DMS79 (cell line): ENCODE data around the gene NTM.
A peak's percentile ranks its signal among the peaks of the same experiment; 100 is the strongest.

Experiments
- DNase-seq: peaks from one replicate; lab custom pipeline; 2025; lab: John Stamatoyannopoulos, UW

NTM gene

DNA sequence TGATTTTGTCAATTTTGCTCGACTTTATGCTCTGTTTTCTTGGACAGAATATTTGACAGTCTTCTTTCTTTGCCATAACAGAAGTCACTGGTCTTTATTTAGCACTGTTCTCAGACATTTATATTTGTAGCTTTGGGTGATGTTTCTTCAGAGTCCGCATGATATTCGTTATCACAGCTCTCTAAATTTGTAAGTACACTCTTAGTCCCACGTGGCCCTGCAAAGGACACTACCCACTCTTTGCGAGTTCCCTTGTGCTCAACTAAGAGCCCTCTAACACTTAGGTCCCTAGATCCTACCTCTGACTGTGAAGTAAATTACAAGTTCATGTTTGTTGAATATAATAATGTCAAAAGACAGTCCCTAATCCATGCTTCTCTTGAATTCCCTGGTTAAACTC lies 651.9 kb downstream of the NTM start:
- no peak for DNase-seq

DNA sequence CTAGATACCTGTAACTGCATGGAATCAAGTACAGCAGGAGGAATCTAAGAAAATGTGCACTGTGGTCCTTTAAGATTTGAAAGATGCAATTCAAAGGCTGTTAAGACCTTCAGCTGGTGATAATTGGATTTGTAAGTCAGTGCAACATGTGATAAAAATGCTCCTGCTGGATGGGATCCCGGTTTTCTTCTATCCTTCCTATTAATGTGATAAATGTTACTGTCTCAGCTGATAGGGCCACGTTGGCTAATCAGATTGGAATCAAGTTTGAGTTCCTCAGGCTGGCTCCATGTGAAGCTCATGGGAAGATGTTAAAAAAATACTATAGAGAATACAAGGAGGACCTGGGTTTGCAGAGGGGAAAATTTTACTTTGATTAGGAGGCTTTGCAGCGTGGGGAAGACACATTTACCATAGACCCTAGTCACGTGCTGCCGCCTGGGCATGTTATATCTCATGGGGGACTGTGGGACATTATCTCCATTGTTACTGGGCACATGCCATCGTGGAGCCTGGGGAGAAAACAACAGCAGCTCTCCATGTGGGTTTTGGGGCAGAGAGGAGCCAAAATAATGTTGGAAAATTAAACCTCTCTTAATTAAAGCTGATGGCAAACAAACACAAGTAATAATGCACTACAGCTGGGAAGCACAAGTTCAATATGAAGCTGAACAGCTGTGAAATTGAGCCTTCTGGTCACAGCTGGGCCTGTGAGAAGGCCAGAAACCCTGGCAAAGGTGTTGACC lies 652.5 kb downstream of the NTM start:
- DNase-seq, result no peak

DNA sequence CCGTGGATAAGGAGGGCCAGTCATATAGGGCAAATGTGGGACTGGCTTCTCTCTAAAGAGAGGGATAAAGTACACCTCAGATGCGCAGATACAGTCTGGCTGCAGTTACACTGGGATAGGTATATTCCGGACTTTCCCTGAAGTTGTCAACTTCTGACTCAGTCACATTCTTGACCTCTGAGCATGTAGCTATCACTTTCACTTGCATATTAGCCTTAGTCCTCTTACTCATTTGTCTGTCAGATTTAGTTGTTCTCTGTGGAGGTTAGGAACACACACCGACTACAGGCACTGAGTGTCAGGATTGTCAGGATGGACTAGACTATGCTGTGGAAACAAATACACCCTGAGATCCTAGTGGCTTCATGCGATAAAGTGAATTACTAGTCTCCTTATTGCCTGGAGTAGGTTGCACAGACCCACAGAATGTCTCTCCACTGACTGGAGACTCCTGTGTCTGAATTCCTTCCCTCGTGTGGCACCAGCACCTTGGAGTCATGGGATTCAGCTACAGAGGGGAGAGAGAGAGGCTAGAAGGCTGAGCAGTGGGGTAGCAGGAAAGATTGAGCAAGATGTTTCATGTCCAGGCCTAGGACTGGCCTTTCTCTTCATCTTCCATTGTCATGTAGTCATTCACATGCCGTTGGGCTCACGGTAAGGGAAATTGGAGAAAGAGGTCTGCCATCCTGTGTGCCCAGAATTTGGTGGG lies 654.3 kb downstream of the NTM start:
- DNase-seq, result no peak

DNA sequence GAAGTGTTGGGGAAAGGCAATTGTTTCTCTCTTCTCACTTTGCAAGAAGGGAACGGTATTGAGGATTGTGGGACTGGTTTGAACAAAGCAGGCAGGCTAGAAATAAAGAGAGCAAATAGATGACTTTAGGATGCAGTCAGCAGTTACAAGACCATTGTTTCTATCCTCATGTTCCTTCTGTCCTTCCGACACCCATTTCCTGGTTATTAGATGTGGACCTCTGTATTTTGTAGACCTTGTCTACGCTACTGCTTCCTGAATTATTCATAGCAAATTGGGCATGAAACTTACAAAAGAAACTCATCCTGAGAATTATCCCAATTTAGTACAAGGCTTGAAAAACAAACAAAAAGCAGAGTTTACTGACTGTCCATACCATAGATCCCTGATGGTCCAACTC lies 656.3 kb downstream of the NTM start:
- DNase-seq, result no peak

DNA sequence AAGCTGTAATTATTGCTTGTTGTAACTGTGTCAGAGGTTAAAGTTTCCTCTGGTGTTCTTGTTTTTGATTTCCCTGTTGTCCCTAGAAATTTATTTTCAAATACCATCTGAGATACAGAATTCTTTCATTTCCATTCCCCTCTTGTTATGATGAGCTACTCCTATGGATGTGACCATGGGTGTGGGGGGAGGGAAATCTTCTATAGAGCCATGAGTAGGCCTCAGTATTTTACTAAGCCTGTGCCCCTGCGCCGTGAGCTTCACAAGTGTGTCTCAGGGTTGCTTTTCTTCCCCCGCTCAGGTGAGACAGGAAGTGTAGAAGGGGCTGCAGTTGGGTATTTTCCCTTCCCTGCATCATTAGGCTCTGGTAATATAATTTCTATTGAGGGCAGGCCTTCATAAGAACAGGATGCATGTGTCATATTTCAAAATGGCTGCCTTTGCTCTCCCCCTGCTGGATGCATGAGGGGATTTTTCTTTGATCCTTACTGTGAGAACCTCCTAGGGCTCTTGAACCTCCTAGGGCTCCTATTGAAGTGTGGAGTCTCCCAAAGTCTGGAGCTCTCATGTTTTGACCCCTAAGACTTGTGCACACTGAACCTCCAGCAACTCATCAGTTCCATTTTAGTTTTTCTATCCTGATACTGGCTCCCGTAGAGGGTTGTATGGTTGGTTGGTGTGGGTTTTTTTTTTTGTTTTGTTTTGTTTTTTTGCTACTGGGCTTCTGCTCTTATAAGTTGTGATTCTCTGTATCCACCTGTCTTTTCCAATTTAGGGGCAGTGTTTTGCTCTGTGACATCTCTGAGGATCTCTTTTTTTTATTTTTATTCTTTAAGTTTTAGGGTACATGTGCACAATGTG lies 658.2 kb downstream of the NTM start:
- DNase-seq, result peak; percentile 39

DNA sequence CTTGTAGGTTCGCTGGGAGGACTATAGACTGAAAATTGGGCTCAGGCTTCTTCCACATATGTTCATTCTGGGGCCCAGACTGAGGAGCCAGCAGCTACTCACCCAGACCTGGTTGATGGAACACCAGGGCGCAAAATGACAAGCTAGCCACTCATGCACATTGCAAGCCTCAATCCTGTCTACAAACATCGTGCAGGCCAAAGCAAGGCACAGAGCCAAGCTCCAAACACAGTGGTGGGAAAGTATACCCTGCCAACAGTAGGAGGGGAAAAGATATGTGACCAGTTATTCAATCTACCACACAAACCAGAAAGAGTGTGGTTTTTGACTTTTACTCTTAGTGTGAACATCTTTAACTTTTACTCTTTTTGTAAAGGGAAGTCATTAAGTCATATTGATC lies 660.5 kb downstream of the NTM start:
- no peak for DNase-seq

DNA sequence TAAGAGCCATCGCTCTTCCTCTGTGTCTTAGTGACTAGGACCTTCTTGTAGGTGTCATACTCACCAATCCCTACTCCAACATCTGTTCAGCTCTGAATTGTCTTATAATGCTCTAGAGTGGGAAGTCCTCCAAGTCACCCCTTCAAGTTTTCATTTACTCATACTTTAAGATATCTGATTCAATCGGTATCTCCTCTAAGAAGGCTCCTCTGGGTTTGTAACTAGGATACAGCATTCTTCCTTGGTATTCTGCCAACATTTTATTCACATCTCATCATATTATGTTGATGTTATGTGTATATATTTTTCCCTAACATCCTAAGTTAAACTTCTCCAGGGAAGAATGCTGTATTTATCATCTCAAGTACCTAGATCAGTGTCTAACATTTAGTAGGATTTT lies 662.1 kb downstream of the NTM start:
- no peak for DNase-seq

DNA sequence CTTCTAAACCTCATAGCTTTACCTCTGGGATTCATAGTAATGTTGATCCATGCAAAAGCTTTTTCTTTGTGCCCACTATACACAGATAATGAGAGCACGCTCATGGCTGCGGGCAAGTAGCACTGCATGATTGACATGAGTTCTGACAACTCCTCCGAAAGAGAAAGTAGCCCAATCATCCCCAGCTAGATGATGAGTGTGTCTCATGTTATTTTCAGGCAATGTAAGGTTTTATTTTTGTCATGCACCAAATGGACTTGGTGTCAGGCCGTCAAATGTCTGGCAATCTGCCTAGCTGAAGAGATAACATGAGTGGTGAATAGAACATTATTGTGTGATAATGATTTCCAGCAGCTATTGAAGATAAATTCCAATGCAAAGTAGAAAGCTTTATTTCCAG lies 662.6 kb downstream of the NTM start:
- no peak for DNase-seq

DNA sequence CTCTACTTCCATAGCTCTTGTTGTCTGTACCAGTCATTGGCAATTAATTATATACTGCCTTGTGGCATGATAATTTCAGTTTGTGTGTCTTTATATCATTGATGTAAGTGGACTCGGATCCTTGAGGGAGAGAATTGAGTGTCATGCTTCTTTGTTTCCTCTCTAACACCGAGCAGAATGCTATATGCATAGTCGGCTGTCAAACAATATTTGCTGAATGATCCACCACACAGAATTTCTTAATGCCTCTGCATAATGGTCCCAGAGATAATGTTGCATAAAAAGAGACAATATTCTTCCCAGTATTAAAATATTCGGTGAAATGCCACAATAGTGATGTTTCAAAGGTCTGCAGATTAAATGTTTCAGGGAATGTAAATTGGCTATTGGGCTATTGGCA lies 664.8 kb downstream of the NTM start:
- DNase-seq, result no peak

DNA sequence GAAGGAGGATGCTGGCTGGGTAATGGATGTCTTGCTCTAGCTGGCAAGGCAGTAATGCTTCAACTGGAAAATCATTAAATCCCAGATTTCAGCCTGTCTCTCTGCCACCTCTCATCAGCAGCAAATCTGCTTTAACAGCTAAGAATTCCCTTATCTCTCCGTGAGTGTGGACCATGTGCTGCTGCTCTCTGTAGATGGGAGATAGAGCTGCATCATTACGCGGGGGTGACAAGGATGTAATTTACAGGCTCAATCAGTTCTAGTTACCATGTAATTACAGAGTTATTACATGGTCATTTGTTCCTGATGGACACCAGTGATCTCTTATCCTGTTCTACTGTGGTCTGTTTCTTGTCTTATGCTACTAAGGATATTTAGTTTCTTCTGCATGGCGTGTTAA lies 665.4 kb downstream of the NTM start:
- DNase-seq, result no peak

DNA sequence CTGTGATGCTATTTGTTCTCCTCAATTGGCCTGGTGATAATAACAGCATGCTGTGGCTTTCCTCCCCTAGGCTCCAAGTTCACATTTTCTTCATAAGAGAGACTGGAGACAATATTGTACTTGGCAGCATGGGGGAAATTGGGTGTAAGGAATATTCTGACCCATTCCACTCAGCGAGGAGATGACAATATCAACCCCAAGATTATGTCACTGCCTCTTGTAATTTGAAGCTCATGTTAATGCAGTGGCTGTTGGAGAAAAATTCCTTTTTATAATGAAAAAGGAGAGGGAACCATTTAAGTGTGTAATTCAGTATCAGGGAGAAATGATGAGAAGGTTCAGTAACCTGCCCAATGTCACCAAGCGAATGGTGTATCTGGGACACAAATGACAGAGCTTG lies 665.8 kb downstream of the NTM start:
- no peak for DNase-seq

DNA sequence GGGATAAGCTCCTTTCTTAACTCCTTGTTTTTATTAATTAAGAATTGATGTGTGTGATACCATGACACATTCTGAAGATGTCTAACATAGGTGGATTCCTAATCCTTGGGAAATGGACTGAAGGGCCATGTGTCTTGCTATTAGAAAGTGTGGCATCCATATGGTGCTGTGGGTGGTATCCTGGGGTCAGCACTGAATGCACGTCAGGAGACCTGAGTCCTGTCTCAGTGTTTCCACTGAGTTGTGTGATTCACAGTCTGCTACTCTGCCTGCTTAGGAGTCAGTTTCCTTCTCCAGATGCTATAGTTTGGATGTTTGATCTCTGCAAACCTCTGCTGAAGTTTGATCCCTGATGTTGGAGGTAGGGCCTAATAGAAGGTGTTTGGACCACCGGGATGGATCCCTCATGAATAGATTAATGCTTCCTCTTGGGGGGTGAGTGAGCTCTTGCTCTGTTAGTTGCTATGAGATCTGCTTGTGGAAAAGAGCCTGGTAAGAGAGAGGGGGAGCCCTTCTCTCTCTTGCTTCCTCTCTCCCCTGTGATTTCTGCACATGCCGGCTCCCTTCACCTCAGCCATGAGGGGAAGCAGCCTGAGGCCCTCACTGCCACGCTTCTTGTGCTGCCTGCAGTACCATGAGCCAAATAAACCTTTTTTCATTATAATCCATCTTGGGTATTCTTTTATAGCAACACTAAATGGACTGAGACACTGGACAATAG lies 666.5 kb downstream of the NTM start:
- no peak for DNase-seq

DNA sequence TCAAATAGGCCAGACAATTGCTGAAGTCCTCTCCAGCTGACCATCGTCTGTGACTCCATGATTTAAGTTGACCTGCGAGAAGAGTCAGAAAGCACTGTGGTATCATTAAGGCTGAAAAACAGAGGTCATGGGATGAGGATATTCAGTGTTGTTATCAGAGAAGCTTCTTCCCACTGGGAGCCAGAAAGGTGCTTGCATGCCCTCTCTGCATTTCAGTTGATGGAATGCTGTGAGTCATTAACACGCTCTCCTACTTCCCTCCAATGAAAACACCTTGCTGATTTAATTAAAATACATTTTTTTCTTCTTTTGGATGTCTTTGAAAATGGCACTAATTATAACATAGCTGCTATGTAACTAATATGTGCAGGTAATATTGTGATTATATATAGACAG lies 667.0 kb downstream of the NTM start:
- no peak for DNase-seq

DNA sequence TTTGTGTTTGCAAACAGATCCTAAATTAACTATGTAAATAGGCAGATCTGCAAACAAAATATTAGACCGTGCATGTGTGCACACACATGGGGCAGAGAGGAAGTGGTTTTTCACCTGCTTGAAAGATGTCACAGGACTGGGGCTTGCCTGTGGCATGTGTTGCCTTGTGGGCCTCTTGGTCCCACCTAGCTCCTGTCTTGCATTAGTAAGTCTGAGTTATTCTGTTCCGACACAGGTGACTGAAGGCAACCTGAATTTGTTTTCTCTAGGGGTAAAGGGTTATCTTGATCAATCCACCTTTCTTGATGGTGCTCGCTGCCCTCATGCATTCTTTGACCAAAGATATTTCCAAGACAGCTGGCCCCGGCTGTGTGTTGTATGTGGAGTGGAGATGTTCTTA lies 667.5 kb downstream of the NTM start:
- DNase-seq, result no peak

DNA sequence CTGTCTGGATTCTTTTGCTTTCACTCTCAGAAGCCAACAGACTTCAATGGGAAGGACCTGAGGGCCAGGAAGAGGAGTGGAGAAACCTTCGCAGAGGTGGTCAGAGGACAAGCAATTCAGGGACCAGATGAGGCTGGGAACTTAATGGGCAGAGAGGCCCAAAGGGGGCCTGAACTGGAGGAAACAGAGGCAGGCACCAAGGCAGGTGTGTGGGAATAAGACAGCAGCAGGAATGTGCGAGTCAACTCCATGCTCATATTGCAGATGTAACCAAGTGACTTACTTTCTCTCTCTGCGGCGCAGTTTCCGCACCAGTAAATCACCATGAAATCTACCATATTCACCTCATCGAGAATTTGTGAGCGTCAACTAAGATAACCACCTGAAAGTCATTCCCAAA lies 669.1 kb downstream of the NTM start:
- DNase-seq, result no peak

DNA sequence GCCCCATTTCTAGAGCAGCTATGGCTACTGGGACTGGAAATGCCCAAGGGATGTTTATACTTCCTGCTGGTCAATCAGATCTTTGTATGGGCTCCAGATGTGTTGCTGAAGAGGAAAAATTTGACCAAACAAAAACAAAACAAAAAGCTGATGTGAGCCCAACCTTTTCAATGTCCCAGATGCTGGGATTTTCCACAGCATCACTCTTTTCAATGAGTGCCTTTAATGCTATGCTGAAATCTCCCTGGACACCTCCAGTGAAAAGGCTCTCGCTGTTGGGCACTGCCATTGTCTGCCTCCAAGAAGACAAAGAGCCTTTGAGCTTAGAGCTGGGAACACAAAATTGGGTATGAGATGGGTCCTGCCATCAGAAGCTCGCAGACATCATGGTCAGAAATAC lies 671.9 kb downstream of the NTM start:
- no peak for DNase-seq

DNA sequence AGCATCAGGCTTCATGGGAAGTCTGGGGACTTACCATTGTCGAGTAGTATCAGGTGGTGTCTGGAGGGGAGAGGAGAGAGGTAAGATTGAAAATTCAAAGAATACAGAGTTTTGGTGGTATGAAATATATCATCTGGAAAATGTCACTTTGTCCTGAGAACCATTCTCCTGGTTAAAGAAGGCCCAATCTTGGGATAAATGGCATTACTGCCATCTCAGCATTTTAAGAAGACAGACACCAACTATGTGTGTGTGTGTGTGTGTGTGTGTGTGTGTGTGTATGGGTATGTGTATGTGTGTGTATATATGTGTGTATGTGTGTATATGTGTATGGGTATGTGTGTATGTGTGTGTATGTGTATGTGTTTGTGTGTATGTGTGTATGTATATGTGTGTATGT lies 673.3 kb downstream of the NTM start:
- DNase-seq, result no peak

DNA sequence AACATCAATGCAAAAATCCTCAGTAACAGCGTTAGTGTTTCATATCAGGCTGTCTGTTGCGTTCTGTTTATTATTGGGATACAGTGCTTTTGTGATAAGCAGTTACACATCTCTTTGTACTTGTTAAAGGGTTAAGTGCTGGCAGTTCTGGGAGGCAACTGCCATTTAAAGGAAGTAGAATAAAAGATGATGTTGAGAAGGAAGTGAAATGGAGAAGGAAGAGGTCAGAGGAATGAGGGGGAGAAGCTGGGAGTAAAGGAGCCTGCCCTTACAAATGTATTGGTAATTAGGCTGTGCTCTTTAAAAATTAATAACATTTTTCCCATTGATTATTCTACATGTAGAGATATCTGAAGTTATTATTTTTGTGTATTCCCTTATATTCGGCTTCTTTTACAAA lies 674.7 kb downstream of the NTM start:
- DNase-seq, result no peak

DNA sequence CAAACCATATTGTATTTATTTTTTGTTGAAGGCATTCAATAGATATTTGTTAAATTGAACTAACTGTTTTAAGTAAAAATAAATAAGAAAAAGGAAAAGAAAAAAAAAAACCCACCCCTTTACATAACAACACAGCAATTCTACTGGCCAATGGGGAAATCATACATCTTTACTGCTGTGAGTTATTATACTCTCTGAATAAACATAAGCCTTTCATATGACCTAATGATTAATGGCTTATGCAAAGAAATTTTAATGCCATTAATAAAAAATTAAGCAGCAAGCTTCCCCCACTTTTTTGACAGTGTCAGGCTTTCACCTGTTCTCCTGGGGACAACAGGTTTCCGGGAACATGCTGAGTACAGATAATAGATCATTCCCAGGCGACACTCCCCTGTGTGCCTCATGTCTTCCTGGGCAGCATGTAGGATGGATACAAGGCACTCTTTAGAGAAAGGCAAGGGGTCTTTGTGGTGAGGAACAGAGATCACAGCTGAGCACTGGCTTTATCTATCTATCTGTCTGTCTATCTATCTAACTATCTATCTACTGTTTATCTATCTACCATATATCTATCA lies 676.0 kb downstream of the NTM start:
- DNase-seq, result no peak

DNA sequence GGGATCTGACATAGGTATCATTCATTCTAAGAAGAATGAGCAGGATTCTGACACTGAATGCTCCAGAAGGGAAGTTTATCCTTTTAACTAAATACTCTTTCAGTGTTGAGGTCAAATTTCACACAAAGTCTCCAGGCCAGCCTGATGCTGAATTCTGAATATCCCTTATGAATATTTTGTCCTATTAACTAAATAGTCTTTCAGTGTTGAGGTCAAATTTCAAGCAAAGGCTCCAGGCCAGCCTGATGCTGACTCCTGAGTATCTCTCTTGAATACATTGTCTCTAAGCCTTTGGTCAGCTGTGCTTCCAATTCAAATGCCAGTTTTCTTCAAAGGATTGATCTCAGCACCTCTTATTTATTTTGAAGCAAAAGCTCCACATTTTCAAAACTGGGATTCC lies 676.8 kb downstream of the NTM start:
- DNase-seq, result no peak

DNA sequence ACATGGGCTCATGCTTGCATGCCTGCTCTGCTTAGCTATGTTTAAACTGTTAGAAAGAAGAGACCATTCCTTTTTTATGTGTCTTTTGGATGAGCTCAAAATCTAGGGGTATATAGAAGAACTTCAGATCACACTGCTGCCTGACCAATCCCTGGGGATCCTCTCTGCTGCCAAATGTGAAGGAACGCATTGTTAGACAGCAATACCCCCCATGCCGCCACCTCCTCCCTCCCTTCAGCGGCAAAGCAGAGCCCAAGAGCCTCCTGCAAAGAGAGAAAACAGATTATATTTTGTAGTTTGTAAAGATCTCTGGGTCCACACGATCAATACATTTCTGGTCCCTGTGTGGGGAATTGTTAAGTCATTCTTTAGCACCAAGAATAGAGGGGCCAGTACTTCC lies 677.6 kb downstream of the NTM start:
- DNase-seq, result no peak

DNA sequence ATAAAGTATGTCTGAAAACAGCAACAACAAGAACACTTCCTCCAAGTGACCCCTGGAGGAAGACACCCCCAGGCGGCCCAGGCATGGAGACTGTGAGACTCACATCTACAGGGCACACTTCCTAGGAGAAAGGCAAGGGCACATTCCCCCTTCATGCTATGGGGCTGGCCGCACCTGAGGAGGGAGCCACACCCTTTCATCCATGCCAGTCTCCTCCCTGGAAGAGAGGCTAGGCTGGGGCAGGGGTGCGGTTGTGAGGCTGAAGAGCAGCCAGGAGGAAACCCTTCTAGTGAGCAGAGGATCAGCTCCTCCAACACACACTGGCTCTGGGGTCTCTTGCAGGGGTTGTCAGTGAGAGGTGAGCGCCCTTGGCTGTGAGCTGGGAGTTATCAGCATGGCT lies 678.8 kb downstream of the NTM start:
- no peak for DNase-seq
